ENCODE data around the gene ADAP2. TPM values are rescaled to one million over a fixed set of nuclear protein-coding genes. Genes with fewer than 3 reads are reported as not detected.

ADAP2 gene, protein sequence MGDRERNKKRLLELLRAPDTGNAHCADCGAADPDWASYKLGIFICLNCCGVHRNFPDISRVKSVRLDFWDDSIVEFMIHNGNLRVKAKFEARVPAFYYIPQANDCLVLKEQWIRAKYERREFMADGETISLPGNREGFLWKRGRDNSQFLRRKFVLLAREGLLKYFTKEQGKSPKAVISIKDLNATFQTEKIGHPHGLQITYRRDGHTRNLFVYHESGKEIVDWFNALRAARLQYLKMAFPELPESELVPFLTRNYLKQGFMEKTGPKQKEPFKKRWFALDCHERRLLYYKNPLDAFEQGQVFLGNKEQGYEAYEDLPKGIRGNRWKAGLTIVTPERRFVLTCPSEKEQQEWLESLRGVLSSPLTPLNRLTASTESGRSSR
- total RNA-seq, result under 1 TPM in 1 of 2 experiments, not detected in 1; 0.91 TPM

DNA sequence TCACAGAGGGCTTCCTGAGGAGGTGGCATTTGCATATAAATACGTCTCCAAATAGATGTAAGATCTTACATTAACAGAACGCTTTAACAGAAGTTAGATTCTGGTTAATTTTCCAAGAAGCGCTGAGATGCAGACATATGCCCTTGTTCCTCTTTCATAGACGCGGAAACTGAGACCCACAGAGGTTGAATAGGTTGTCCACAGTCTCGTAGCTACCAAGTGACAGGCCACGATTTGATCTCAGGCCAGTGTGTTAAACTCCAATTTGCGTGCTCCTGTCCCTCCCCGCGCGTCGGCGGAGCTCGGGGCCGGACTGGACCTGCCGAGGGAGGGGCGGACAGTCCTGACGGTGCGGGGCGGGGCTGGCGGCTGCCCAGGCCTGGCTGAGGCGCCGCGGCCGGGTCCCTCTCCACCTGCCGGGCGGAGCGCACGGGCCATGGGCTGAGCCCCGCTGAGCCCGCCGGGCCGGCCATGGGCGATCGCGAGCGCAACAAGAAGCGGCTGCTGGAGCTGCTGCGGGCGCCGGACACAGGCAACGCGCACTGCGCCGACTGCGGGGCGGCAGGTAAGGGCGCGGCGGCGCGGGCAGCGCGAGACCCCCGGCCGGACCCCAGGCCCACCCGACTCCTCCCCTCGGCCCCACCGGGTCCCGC is at the start of gene ADAP2:
TSS of gene ADAP2 (plus strand) at position 402 of the 653 bp plus-strand sequence. CDS start at position 472, 70 bp downstream.

DNA sequence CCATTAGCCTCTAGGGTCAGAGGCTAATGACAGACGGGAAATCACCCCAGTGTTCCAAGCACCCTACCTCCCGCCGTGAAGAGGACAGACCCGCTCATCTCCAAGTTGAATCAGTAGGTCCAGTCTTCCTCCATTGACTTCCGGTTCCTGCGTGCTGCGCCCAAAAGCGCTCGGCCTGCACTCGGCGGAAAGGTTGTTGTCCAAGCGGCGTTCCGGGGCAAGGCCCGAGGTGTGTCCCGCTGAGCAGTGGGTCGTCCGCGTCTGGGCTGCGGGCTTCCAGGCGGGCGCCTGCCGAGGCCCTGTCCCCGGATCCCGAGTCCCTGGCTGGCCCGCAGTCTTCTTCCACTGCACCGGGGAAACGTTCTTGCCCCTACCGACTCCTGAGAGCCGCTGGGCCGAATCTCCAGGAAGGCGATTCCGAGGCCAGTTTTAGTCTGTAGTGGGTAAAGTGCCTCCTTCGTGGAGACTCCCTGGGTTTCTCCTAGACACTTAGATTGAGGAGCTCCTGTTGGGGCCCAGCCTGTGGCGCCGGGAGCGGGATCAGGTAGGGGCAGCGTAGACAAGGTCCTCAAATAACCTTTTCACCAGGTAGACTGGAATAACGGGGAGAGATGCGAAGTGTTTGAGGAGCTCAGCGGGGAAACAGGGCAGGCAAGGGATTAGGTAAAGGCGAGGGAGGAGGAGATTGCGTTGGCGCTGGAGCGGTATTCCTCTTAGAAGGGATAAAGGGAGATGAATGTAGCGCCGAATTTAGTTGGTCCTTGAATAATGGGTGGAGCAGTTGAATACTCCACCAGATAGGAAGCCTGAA is 15.4 kb upstream of the ADAP2 start, which contains the start of gene TEFM:
TSS of gene TEFM (minus strand) at position 138 of the 811 bp plus-strand sequence. CDS start at position 98, 40 bp downstream.

DNA sequence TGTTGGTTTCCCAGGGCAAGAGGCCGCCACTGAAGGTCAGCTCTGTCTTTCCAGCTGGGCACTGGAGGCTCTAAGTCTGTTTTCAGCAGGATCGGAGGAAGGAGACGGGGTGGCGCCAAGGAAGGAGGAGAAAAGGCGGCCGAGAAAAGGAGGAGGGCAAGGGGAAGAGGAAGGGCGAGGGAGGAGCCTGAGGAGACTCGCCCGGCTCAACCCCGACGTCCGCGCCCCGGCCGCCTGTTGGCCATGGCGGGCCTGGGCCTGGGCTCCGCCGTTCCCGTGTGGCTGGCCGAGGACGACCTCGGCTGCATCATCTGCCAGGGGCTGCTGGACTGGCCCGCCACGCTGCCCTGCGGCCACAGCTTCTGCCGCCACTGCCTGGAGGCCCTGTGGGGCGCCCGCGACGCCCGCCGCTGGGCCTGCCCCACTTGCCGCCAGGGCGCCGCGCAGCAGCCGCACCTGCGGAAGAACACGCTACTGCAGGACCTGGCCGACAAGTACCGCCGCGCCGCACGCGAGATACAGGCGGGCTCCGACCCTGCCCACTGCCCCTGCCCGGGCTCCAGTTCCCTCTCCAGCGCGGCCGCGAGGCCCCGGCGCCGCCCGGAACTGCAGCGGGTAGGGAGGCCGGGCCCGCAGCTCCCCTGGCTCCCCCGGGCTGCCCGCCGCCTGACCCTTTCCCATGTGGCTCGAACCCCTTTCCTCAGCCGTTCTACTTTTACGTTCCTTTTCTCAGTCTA is 49.3 kb downstream of the ADAP2 start, which contains the start of gene RNF135:
TSS of gene RNF135 (plus strand) at position 209 of the 737 bp plus-strand sequence. CDS start at position 244, 35 bp downstream.

Other genes starting within 250 kb of the ADAP2 start
- 10 to 100 TPM; 87.0 to 90.3 TPM for gene CRLF3, start 97.3 kb upstream of the ADAP2 start, total RNA-seq
- gene ATAD5, start 90.0 kb upstream of the ADAP2 start, total RNA-seq, result 10 to 100 TPM; 19.3 to 21.2 TPM
- 10 to 100 TPM; 12.9 to 15.2 TPM for gene TEFM, start 15.7 kb upstream of the ADAP2 start, total RNA-seq
- gene RNF135, start 49.1 kb downstream of the ADAP2 start, total RNA-seq, result 1 to 10 TPM; 6.9 TPM
- gene NF1, start 173.0 kb downstream of the ADAP2 start, total RNA-seq, result 10 to 100 TPM; 14.1 to 14.3 TPM

Data from activated naive CD4-positive, alpha-beta T cell treated with anti-CD3 and anti-CD28 coated beads, Interleukin-2, amount 10 ng/mL, durations not matched to agents 5 hours and 36 hours (primary cell).